ENCODE measurements around the gene SLC25A21.

DNA sequence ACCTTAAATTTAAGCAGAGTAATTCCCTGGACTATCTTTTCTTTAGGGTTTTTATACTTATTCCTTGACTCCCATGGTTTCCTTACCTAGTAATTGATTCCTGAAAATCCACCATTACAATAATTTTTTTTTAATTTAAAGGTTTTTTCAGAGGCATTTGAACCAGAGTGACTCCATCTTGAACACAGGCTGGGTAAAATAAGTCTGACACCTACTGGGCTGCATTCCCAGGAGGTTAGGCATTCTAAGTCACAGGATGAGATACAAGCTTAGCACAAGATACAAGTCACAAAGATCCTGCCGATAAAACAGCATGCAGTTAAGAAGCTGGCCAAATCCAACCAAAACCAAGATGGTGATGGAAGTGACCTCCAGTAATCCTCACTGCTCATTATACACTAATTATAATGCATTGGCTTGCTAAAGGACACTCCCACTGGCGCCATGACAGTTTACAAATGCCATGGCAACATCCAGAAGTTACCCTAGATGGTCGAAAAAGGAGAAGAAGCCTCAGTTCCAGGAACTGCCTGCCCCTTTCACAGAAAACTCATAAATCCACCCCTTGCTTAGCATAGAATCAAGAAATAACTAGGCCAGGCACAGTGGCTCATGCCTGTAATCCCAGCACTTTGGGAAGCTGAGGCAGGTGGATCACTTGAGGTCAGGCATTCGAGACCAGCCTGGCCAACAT, 53.6 kb downstream of the SLC25A21 start:
- TF ChIP-seq, protein P1, sequence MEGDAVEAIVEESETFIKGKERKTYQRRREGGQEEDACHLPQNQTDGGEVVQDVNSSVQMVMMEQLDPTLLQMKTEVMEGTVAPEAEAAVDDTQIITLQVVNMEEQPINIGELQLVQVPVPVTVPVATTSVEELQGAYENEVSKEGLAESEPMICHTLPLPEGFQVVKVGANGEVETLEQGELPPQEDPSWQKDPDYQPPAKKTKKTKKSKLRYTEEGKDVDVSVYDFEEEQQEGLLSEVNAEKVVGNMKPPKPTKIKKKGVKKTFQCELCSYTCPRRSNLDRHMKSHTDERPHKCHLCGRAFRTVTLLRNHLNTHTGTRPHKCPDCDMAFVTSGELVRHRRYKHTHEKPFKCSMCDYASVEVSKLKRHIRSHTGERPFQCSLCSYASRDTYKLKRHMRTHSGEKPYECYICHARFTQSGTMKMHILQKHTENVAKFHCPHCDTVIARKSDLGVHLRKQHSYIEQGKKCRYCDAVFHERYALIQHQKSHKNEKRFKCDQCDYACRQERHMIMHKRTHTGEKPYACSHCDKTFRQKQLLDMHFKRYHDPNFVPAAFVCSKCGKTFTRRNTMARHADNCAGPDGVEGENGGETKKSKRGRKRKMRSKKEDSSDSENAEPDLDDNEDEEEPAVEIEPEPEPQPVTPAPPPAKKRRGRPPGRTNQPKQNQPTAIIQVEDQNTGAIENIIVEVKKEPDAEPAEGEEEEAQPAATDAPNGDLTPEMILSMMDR (IDR thresholded peaks at IDR 0.05) = no peak
- no peak for TF ChIP-seq POLR2A (IDR thresholded peaks at IDR 0.05)
